ENCODE results near the gene SLC4A1.
A peak's percentile ranks its signal among the peaks of the same experiment; 100 is the strongest.

The SLC4A1 gene

DNA sequence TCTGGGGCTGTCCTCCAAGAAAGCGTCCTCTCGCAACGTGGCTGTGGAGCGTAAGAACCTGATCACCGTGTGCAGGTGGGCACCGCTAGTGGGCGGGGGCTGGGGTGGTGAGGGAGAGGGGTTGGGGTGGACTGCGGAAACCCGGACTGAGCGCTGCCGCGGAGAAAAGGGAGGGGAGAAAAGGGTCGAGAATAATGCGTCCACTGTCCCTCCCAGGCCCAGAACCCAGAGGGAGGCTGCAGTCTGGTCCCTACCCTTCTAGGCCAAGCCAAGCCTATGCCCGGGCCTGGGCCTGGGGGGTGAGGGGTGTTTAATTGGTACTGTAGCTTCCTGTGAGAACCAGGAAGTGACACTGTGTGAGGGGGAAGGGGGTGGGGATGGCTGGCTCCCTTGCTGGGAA lies 40.9 kb upstream of the SLC4A1 start:
- TF ChIP-seq, protein P1, sequence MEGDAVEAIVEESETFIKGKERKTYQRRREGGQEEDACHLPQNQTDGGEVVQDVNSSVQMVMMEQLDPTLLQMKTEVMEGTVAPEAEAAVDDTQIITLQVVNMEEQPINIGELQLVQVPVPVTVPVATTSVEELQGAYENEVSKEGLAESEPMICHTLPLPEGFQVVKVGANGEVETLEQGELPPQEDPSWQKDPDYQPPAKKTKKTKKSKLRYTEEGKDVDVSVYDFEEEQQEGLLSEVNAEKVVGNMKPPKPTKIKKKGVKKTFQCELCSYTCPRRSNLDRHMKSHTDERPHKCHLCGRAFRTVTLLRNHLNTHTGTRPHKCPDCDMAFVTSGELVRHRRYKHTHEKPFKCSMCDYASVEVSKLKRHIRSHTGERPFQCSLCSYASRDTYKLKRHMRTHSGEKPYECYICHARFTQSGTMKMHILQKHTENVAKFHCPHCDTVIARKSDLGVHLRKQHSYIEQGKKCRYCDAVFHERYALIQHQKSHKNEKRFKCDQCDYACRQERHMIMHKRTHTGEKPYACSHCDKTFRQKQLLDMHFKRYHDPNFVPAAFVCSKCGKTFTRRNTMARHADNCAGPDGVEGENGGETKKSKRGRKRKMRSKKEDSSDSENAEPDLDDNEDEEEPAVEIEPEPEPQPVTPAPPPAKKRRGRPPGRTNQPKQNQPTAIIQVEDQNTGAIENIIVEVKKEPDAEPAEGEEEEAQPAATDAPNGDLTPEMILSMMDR (conservative IDR thresholded peaks at IDR 0.05; ENCODE audit: control insufficient read depth, insufficient read depth, low read depth, low read length), result no peak
- H3K4me3 ChIP-seq (ENCODE audit: control insufficient read depth, low read depth, low read length), result no peak overlapping the region
- no peak for DNase-seq (ENCODE audit: low read depth)

DNA sequence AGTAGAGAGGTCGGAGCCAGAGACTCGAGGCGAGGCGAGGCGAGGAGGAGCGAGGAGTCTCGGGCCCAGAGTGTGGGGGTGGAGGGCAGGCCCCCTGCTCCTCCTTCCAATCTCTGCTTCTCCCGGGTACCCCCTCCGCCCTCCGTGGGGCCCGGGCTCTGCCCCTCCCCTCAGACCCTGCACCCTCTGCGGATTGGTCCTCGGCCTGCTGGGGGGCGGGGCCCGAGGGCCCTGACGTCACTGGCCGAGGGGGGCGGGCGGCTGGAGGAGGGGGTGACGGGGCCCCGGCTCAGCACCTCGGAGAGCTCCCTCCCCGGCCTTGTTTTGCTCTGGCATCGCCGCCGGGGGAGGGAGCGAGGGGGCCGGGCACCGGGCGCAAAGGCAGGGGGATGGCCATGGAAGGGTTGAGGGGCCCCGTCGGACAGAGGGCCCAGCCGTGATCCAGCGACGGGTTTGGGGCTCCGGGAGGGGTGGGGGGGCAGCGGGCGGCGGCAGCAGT lies 40.4 kb upstream of the SLC4A1 start, which contains the start of gene RUNDC3A:
RUNDC3A (plus strand) TSS at position 282 of the 499 bp plus-strand sequence. CDS start 232 bp downstream, outside the sequence.
- DNase-seq (ENCODE audit: low read depth), result peak; percentile 51
- TF ChIP-seq, protein P1 (conservative IDR thresholded peaks at IDR 0.05; ENCODE audit: control insufficient read depth, insufficient read depth, low read depth, low read length), result no peak
- peak within 1 kb of the TSS; percentile 24 for H3K4me3 ChIP-seq (ENCODE audit: control insufficient read depth, low read depth, low read length)

DNA sequence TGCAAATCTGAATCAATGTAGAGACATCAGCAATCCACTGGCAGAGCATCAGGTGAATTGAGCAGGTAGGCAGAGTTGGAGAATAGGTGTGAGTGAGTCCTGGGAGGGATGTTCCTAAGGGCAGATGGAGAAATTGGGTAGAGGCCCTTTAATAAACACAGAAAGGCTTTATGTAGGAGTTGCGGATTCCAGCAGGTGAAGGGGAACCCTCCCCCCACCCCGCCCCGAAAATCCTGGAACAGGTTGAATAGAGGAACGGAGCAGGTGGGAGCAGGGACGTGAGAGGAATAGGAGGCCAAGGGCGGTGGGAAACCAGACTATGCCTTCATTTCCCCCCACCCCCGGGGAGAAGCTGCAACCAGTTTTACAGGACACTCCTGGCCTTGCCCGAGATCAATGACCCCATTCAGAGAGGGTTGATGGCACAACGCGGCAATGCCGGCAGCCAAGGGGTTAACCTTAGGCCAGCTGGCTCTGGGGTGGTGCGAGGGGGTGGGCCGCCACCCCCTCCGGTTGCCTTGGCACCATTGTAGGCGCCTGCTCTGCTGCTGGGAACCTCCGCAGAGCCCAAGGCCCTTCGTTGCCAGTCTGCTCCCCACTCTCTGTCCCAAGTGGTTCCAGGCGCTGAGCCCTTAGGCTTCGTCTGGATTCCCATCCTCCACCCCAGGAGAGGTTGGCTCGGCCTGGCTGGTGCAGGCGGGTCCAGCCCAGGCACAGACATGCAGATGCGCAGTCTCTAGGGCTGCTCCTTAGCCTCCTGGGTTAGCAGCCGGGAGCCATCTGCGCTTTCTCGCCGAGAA lies 39.7 kb upstream of the SLC4A1 start:
- H3K4me3 ChIP-seq (ENCODE audit: control insufficient read depth, low read depth, low read length), result no peak overlapping the region
- DNase-seq (ENCODE audit: low read depth), result no peak
- TF ChIP-seq, protein P1 (conservative IDR thresholded peaks at IDR 0.05; ENCODE audit: control insufficient read depth, insufficient read depth, low read depth, low read length), result no peak

DNA sequence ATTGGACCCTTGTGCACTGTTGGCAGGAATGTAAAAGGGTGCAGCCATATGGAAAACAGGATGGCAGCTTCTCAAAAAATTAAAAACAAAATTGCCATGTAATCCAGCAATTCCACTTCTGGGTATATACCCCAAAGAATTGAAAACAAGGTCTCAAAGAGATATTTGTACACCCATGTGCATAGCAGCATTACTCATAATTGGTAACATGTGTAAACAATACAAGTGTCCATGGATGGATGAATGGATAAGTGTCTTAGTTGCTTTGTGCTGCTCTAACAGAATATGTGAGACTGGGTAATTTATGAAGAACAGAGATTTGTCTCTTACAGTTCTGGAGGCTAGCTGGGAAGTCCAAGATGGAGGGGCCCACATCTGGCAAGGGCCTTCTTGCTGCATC lies 36.7 kb upstream of the SLC4A1 start:
- H3K4me3 ChIP-seq (ENCODE audit: control insufficient read depth, low read depth, low read length), result no peak overlapping the region

DNA sequence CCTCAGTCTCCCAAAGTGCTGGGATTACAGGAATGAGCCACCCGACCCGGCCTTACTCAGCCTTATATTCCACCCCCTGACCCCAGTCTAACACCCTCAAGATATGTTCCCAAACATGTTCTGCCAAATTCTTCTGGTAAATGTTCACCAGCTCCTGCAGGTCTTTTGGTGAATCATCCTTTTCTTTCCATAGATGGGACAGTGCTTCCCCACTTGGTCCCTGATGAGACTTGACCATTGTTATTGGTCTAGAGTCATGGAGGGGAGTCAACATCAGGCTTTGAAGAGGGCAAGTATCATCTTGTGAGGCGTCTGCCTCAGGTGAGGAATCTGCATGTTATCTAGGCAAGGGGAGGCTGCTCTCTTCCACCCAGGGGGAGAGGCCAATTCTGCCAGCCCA lies 30.0 kb upstream of the SLC4A1 start:
- no peak overlapping the region for H3K4me3 ChIP-seq (ENCODE audit: control insufficient read depth, low read depth, low read length)
- DNase-seq (ENCODE audit: low read depth), result no peak
- TF ChIP-seq, protein P1 (conservative IDR thresholded peaks at IDR 0.05; ENCODE audit: control insufficient read depth, insufficient read depth, low read depth, low read length), result no peak

More for the DNA sequence above, 36.7 kb upstream of the SLC4A1 start:
- peak; percentile 38 for DNase-seq (ENCODE audit: low read depth)
- TF ChIP-seq, protein P1 (conservative IDR thresholded peaks at IDR 0.05; ENCODE audit: control insufficient read depth, insufficient read depth, low read depth, low read length), result no peak

DNA sequence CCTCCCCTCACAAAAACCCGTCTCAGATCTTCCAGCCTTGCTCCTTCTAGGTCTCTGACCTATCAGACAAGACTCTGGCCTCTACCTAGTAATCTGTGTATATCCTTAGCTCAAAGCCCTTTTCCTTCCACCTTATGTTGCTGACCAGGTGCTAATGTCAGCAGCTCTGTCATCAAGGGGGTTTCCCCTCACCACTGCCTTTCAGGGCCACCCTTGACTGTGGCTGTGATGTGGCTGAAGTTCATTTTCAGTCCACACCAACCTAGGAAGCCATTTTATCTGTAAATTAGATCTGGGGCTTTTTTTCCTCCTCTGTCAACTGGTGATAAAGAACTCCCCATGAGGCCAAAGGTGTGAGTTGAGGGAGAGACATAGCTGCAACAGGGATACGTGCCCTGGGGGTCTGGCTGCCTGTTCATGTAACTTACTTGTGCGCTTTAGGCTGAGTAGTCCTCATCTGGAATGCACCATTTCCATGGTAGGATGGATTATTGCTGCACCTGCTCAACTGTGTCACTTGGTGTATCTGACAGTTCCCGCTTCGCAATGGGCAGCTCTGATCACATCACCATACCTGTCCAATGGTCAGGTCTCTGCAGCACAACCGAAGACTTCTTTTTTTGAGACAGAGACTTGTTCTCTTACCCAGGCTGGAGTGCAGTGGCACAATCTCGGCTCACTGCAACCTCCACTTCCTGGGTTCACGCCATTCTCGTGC lies 25.7 kb upstream of the SLC4A1 start:
- DNase-seq (ENCODE audit: low read depth), result no peak
- H3K4me3 ChIP-seq (ENCODE audit: control insufficient read depth, low read depth, low read length), result no peak overlapping the region
- TF ChIP-seq, protein P1 (conservative IDR thresholded peaks at IDR 0.05; ENCODE audit: control insufficient read depth, insufficient read depth, low read depth, low read length), result no peak

Measured in fibroblast of mammary gland (primary cell).